HEK293T (cell line): ENCODE measurements around the gene SMG6.

ENCODE experiments used
- CTCF ChIA-PET: fragments of 350-600 bp; formaldehyde crosslinking; extraction: SDS; loops from one replicate; lab custom pipeline; 2021; ENCODE audit warnings: antibody characterized with exemption, inconsistent platforms; lab: Yijun Ruan, JAX
- POLR2A ChIA-PET: fragments of 350-600 bp; formaldehyde crosslinking; extraction: SDS; loops from one replicate; lab custom pipeline; 2020; ENCODE audit warnings: antibody characterized with exemption, inconsistent platforms; lab: Yijun Ruan, JAX
- DNase-seq: peaks from one replicate; pipeline ENCODE4 v3.0.0; 2012; ENCODE audit warnings: mixed read lengths; ENCODE audit errors: extremely low spot score
- ARNT ChIP-seq: fragments of 450-650 bp; IDR thresholded peaks from 2 replicates; pipeline ENCODE4 v1.6.1; 2017; ENCODE audit warnings: mild to moderate bottlenecking
- BHLHE40 ChIP-seq: fragments of 450-650 bp; IDR thresholded peaks from 2 replicates; pipeline ENCODE4 v1.6.1; 2016; ENCODE audit warnings: mild to moderate bottlenecking, moderate library complexity, borderline replicate concordance
- CTBP1 ChIP-seq: fragments of 450-650 bp; IDR thresholded peaks from 2 replicates; pipeline ENCODE4 v1.6.1; 2016; ENCODE audit warnings: borderline replicate concordance
- ELF4 ChIP-seq: fragments of 450-650 bp; IDR thresholded peaks from 2 replicates; pipeline ENCODE4 v1.6.1; 2017; ENCODE audit warnings: antibody characterized with exemption
- FOXA1 ChIP-seq: fragments of 450-650 bp; IDR thresholded peaks from 2 replicates; pipeline ENCODE4 v1.6.1; 2016; ENCODE audit warnings: mild to moderate bottlenecking
- FOXK2 ChIP-seq: fragments of 450-650 bp; IDR thresholded peaks from 2 replicates; pipeline ENCODE4 v1.6.1; 2016; ENCODE audit warnings: mild to moderate bottlenecking
- FOXM1 ChIP-seq: fragments of 450-650 bp; IDR thresholded peaks from 2 replicates; pipeline ENCODE4 v1.6.1; 2017; ENCODE audit warnings: mild to moderate bottlenecking, borderline replicate concordance
- HDGF ChIP-seq: fragments of 450-650 bp; IDR thresholded peaks from 2 replicates; pipeline ENCODE4 v1.6.1; 2017; ENCODE audit warnings: antibody characterized with exemption, borderline replicate concordance
- L3MBTL2 ChIP-seq: fragments of 450-650 bp; conservative IDR thresholded peaks from 2 replicates; pipeline ENCODE4 v1.6.1; 2016; ENCODE audit warnings: mild to moderate bottlenecking
- LEF1 ChIP-seq: fragments of 450-650 bp; IDR thresholded peaks from 2 replicates; pipeline ENCODE4 v1.6.1; 2017; ENCODE audit warnings: mild to moderate bottlenecking, borderline replicate concordance
- NFRKB ChIP-seq: fragments of 450-650 bp; IDR thresholded peaks from 2 replicates; pipeline ENCODE4 v1.6.1; 2016; ENCODE audit warnings: mild to moderate bottlenecking, moderate library complexity
- SP1 ChIP-seq: fragments of 450-650 bp; IDR thresholded peaks from 2 replicates; pipeline ENCODE4 v1.6.1; 2017
- SUZ12 ChIP-seq: fragments of 450-650 bp; IDR thresholded peaks from 2 replicates; pipeline ENCODE4 v1.6.1; 2016; ENCODE audit warnings: mild to moderate bottlenecking
- TARDBP ChIP-seq: fragments of 450-650 bp; IDR thresholded peaks from 2 replicates; pipeline ENCODE4 v1.6.1; 2016
- ZNF384 ChIP-seq: fragments of 450-650 bp; IDR thresholded peaks from 2 replicates; pipeline ENCODE4 v1.6.1; 2016
- TF ChIP-seq, protein P1 (sequence below): fragments of 450-650 bp; IDR thresholded peaks from 2 replicates; pipeline ENCODE4 v1.6.1; 2016

SMG6 gene

GRCh38 chr17:2247005-2247404 lies 56.6 kb downstream of the SMG6 start:
- CTCF ChIA-PET, result no interaction called here

GRCh38 chr17:2244545-2245525 lies 58.8 kb downstream of the SMG6 start:
- DNase-seq, result peak; percentile 87
- ChIA-PET CTCF (interaction anchor here (0.6 to 3.5 kb wide), 20 partner anchors 9 to 929 kb away, joined by 3 to 27 read pairs (median 4); partner anchors contain the start of gene HIC1), POLR2A (no interaction called here)
- TF ChIP-seq BHLHE40, result no peak
- TF ChIP-seq HDGF, result no peak
- no peak for TF ChIP-seq TARDBP
- no peak for TF ChIP-seq FOXA1
- TF ChIP-seq SP1, result no peak

More at GRCh38 chr17:2247005-2247404, 56.6 kb downstream of the SMG6 start:
- TF ChIP-seq SUZ12, result no peak
- TF ChIP-seq BHLHE40, result no peak
- TF ChIP-seq FOXK2, result no peak
- no peak for TF ChIP-seq SP1
- TF ChIP-seq, protein P1, sequence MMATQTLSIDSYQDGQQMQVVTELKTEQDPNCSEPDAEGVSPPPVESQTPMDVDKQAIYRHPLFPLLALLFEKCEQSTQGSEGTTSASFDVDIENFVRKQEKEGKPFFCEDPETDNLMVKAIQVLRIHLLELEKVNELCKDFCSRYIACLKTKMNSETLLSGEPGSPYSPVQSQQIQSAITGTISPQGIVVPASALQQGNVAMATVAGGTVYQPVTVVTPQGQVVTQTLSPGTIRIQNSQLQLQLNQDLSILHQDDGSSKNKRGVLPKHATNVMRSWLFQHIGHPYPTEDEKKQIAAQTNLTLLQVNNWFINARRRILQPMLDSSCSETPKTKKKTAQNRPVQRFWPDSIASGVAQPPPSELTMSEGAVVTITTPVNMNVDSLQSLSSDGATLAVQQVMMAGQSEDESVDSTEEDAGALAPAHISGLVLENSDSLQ, result no peak
- TF ChIP-seq ARNT, result no peak
- TF ChIP-seq L3MBTL2, result no peak
- no peak for TF ChIP-seq HDGF
- no peak for TF ChIP-seq FOXA1
- TF ChIP-seq TARDBP, result no peak
- TF ChIP-seq NFRKB, result no peak
- no peak for TF ChIP-seq CTBP1
- TF ChIP-seq FOXM1, result no peak
- no peak for TF ChIP-seq ELF4
- TF ChIP-seq ZNF384, result no peak
- no peak for TF ChIP-seq LEF1
- DNase-seq, result no peak
- POLR2A ChIA-PET, result no interaction called here

GRCh38 chr17:2243953-2244352 lies 59.6 kb downstream of the SMG6 start:
- DNase-seq, result no peak
- ChIA-PET POLR2A (no interaction called here), CTCF (interaction anchor here (1.1 to 3.5 kb wide), 6 partner anchors 48 to 191 kb away, joined by 3 to 27 read pairs (median 6); partner anchors contain the start of gene HIC1)
- TF ChIP-seq NFRKB (no peak), TARDBP (no peak), HDGF (no peak), CTBP1 (no peak), SP1 (no peak), BHLHE40 (no peak), ELF4 (no peak)
- TF ChIP-seq, protein P1, result no peak

DNA sequence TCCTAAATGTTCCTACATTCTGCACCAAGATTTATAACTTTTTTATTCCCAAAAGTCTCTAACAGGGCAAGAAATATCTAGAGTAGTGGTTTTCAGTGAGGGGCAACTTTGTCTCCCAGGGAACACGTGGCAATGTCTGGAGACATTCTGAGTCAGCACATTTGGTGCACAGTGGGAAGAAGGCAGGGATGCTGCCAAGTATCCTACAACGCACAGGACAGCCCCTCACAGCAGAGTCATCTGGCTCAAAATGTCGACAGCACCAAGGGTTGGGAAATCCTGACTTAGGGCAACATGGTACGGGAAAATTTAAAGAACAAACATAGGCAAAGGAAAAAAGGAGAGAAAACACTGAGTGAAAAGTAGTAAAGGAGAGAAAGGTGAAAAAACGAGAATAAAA lies 61.8 kb downstream of the SMG6 start:
- DNase-seq, result no peak
- ChIA-PET CTCF (no interaction called here), POLR2A (no interaction called here)
- no peak for TF ChIP-seq CTBP1
- no peak for TF ChIP-seq FOXK2
- TF ChIP-seq, protein P1, result no peak
- TF ChIP-seq HDGF, result no peak
- TF ChIP-seq BHLHE40, result no peak
- no peak for TF ChIP-seq ZNF384
- no peak for TF ChIP-seq ELF4
- TF ChIP-seq L3MBTL2, result no peak
- TF ChIP-seq TARDBP, result no peak
- no peak for TF ChIP-seq LEF1
- TF ChIP-seq SUZ12, result no peak
- TF ChIP-seq NFRKB, result no peak
- no peak for TF ChIP-seq FOXA1

- ChIA-PET POLR2A (no interaction called here), CTCF (no interaction called here)
- DNase-seq, result no peak
- TF ChIP-seq LEF1, result no peak
- no peak for TF ChIP-seq NFRKB
- no peak for TF ChIP-seq TARDBP
- TF ChIP-seq, protein P1, result no peak
- TF ChIP-seq ARNT, result no peak
- no peak for TF ChIP-seq ZNF384
- TF ChIP-seq FOXM1, result no peak
Observed at GRCh38 chr17:2240541-2240940, 63.0 kb downstream of the SMG6 start.
